ENCODE results near the gene SEMA3D.
A peak's percentile ranks its signal among the peaks of the same experiment; 100 is the strongest.

SEMA3D gene

DNA sequence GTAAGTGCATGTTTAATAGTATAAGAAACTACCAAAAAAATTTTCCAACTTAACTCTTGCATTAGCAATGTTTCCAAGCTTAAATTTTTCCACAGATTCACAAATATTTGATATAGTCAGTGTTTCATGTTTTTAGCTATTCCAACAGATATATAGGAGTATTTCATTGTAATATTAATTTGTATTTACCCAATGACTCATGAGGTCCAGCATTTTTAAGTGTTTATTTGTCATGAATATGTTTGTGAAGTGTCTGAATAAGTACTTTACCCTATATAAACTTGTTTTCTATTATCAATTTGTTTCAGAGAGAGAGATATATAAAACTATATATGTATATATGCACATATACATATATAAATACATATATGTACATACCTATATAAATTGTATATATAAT, 71.0 kb downstream of the SEMA3D start:
- DNase-seq = no peak

DNA sequence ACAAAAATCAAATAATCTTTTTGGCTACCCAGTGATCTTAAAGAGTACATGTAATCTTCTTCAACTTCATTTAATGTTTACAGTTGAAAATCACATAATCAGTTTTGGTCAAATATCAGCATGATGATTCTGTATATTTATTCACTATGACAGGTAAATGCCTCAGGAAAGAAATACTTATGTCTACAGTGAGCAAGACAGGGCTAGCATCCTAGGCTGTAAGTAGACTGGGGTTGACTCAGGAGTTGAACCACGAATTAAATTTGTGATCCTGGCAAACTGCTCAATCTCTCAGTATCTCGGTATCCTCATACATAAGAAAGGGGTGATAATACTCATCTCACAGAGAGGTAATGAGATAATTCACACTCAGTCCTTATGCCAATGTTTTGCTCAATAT, 71.8 kb downstream of the SEMA3D start:
- no peak for DNase-seq

DNA sequence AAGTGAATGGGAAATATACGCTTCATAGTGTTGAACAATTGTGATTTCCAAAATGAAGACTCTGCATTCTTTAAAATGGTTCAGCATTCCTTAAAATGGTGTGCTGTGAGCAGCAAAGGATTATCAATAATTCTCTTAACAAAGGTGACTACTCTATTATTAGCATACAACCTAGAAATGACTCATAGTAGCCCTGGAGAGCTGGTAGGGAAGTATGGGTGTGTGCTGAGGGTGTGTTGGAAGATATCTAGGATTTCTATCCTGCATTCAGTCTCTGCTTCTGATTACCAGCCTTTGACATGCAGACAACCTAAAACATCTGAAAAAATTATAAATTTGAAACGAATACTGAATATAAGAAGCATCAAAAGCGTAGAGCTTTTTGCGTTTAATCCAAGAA, 72.5 kb downstream of the SEMA3D start:
- DNase-seq = no peak

DNA sequence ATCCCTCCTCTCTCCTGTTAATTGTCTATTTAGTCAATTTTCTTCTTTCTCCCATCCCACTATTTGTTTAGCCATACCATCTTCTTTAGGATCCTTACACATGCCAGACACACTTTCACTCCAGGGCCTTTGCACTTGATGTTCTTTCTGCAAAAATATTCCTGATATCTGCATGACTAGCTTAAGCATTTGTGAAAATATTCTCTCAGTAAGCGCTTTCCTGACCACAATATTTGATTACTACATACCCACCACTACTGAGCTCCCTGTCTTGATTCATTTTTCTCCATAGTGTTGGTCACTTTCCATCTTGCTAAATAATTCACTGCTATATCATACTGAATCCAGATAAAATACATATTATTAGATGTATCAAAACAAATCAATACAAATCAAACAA, 75.1 kb downstream of the SEMA3D start:
- DNase-seq = peak; percentile 47

DNA sequence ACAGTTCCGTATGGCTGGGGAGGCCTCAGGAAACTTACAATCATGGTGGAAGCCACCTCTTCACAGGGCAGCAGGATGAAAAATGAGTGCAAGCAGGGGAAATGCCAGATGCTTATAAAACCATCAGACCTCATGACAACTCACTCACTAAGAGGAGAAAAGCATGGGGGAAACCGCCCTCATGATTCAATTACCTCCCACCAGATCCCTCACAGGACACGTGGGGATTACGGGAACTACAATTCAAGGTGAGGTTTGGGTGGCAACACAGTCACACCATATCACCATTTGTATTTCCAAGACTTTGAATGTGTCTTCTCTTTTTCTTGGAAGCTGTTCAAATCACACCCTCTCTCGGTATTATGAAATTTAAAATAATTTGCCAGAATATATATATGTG, 80.1 kb downstream of the SEMA3D start:
- DNase-seq = no peak

DNA sequence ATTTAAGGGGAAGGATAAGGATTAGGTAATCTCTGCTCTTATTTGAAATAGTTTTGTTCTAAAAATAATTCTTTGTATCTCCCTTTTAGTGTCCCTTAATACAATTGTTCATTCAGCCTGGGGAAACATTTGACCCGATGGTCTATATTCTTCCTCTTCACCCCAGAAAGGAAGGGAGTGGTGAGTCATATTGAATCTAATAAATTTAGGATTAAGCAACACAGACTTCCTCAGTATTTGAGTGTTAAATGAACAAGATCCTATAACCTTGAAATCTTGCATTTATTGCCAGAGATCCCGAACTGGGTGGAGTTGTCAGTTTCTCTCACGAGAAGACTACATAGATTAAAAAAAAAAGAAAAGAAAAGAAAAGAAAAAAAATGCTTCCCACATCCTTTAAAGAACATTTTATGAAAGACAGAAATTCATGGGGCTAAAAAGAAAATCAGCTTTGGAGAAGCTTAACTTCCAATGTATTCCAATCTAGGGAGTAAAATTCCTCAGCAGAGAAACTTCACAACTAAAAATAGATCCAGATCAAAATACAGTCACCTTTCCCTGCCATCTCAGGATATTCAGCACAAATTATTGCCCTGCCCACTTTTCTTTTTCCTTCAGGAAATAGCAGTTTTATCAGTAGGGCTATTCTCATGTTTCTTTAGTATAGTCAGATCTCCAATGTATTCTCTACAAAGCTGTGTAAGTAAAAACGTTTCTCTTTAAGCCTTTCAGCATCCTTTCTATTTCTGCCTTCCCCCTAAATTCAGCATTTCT, 82.2 kb downstream of the SEMA3D start:
- peak; percentile 58 for DNase-seq

DNA sequence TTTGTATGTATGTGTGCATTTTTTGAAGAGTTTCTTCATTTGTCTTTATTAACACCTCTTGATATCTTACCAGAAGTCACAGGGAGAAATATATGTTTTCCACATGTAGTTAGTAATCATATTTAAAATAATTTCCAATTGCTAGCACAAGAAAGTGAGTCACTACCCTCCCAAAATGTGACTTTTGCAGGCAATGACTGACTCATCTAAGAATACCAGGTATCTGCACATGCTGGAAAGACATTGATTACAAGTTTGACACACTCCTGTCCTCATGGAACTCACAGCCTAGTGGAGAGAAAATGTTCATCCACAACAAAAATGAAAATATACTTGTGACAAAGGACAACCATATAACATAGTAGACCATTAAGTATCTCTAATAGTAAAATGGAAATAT, 82.9 kb downstream of the SEMA3D start:
- peak; percentile 35 for DNase-seq

DNA sequence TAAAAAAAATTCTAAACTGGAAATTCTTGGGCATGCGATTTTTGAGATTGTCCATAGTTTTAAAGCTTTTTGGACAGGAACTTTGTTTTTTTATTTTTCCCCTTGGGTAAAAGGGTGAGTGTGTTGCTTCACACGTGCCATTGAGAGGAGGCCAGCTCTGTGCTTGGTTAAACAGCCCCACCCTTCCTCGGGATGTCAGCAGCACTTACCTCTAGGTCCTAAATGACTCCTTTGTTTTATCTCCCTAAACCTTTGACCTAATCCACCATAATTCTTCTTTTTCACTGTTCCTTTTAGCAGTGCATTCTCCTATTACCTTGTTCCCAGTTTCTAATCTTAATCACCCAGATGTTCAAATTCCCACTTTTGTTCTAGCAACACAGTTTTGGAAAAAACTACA, 83.5 kb downstream of the SEMA3D start:
- no peak for DNase-seq

DNA sequence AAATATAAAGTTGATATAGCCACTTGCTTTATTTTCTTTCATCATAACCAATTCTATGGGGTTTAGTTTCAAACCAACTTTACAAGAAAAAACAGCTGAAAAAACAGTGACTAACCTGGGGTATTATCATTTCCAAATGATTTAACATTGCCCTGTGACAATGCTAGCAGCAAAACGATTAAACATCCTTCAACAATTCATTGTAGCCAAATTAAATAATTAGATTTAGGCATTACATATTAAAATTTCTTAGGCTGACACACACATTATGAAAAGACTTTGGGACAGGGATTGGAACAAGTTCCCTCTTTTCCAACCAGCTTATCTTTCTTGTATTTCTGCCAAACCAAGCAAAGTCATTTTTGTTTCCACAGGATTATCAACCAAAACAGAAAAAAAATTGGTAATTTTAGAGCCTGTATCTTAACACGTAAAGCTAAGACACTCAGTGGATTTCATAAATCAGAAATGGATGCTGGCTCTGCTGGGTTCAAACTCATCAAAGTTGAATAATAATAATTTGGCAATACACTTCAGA, 84.0 kb downstream of the SEMA3D start:
- DNase-seq = peak; percentile 65

DNA sequence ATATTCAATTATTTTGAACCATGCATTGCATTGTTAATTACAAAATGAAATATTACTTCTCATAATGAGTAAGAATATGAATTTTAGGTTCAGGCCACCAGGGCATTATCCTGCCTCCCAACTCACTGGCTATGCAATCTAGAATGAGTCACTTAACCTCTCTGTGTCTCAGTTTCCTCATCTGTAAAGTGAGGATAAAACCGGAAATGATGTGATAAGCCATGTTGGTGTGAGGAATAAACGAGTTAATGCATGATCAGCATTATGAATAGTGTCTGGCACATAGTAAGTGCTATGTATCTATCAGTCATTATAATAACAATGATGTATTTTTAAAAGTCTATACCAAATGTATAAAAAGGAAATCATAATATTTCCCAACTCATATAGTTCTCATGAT, 85.5 kb downstream of the SEMA3D start:
- DNase-seq = no peak

DNA sequence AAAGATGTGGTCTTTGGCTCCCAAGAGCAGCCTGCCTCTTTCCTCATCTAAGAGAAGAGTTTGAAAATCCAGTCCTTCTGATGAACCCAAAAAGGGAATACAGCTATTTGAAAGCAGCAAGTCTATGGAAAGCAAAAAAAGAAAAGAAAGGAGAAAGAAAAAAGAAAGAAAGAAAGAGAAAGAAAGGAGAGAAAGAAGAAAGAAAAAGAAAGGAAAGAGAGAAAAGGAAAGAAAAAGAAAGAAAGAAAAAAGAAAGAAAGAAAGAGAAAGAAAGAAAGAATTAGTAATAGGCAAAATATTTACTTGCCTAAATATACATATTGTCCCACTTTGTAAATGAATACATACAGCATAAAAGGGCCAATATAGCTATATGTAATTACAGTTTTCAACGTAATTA, 89.0 kb downstream of the SEMA3D start:
- no peak for DNase-seq

DNA sequence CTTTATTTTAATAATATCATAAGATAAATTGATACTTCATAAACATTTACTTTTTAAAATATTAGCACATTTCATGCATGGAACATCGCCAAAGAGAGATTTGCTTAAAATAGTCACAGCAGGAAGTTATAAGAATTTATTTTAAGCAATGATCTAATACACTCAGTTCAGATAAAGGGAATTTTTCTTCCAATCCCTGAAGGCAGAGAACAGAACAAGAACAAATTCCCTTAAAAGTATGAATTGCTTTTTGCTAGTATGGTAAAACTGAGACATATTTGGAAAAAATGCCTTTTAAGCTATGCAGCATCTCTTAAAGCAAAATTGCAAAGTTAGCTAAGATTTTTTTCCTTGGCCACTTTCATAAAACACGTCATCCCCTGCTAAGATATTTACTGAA, 91.0 kb downstream of the SEMA3D start:
- DNase-seq = peak; percentile 35

DNA sequence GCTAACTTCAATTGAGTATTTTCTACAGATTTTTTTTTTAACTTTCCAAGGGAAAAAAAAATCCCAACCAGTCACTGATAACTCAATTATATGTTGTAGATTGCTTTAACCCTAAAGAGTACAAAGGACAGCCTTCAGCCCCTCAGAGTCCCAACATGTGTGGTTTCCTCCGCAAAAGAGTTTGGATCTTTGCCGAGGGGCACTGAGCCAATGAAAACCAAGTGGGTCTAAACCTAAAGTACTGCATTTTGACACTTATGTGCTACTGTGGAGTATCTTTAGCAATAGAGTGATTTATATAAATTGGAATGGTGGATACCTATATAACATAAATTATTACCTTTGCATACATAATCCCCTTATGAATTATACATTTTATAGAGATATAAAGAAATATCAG, 91.5 kb downstream of the SEMA3D start:
- no peak for DNase-seq

DNA sequence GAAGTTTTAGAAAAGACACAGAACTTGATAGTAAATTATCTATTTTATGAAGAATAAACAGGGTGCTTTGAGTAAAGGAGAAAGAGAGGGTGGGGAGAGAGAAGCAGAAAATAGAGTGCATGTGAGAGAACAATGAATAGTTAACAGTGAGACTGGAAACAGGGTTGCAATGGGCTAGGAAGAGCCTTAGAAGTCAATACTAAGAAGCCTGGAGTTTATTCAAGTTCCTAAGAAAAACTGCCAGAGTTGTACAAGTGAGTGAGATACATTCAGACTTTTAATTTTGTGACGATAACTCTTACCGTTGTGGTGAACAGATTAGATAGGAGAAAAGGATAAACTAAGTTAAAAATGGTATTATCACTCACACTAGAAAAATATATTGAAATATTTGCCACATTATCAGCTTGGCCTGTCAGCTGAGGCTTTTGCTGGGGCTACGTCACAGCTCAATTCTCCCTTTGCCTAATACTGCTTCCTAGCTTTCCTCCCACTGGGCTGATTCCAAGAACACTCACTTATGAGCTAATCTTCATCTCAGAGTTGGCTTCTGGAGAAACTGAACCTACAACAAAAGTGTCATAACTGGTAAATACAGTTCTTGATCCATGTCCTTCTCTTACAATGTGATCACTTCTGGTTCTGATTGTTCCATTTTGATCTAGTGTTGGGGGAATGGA, 92.7 kb downstream of the SEMA3D start:
- no peak for DNase-seq

DNA sequence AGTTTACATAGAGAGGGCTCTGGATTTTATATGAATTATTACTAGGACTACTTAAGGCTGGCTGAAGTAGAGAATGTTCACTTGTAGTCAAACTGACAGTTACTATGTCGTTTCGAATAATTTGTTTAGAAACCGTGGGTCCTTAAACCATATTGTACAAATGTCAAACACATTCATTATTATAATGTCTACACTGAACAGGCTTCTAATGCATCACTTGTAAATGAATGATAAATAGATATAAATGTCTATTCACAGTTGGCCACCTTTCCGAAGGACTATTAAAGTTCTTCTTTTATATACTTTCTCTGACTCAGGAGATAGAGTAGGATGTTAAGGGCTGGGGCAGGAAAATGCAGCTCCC, 95.3 kb downstream of the SEMA3D start:
- DNase-seq = no peak

DNA sequence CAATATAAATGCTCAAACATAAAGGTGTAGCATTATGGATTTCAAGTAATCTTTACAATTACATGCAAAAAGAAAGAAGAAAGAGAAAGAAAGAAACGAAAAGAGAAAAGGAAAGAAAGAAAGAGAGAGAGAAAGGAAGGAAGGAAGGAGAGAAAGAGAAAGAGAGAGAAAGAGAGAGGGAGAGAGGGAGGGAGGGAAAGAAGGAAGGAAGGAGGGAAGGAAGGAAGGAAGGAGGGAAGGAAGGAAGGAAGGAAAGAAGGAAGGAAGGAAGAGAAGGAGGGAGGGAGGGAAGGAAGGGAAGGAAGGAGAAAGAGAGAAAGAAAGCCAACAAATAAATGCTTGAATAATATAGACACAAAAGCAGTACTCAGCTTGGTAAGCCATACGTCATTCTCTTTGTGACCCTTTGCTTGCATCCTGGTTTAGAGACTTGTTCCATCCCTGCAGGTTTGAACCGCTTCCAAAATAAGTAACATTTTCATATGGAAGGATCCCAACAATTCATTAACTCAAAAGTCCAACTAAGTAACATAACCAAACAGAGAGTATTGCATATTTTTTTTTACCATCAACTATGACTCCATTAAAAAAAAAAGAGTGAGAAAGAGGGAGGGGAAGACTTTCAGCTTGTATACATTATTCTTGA, 95.8 kb downstream of the SEMA3D start:
- no peak for DNase-seq

DNA sequence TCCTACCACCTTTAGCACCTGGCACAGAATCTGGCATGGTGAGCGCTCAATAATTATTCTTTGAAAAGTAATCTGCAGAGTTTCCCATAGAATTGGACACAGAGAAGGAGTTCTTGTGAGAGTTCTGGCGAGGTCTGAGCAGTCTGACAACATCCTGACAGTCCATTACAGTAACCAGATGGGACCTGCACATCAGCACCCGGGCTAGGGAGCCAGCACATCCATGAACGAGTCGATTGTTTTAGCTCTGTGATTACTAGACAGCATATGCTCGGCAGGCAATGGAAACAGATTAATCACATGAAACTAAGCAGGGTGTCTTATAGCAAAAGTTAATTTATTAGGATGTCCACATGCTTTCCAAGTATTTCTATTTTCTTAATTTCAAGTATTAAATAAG, 96.7 kb downstream of the SEMA3D start:
- no peak for DNase-seq

DNA sequence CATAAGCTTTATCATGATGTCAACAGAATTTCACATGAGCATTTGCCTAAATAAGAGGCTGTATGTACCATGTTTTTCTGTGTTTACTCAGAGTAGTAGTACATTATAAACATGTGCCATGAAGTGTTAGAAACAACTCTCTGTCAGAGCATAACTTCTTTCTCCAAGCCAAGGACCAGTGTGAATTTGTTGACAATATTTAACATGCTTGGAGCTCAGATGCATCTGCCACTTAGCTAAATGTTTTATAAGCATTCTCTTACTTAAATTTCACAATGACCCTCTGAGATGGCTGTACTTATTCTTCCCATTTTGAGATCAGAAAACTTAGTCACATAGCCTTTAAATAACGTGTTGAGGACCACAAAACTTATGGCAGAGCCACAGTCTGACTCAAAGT, 105.0 kb downstream of the SEMA3D start:
- no peak for DNase-seq

DNA sequence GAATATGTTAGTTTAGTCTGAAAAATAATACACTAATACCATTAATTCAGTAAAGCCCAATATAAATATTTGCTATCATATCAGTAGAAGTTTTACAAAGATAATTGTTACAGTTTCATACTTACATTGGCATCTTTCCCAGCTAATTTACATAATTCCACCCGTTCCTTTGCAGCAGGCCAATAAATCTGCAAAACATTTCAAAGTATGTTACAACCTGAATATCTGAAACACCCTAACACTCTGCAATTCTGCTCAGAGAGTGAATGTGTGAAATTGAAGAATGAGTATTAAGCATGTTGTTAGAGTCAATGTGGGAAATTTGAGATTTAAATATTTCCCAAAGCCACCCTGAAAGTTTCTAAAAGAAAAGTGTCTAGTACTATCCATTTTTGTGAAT, 105.5 kb downstream of the SEMA3D start:
- no peak for DNase-seq

DNA sequence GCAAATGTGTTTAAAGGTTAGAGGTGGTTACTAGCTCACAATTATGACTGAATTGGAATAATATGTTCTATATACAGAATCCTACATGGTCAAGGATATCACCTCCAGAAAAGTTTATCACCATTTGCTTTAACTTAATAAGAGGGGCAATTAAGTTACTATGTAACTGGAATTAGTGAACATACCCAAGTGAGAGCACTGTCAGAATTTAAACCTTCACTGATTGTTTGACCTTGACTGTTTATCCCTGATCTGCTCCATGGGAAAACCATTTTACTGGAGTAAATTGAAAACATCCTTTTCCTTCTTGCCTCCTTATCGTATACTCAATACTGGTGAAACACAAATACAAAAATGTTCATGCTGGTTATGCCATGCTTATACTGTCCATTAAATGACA, 107.4 kb downstream of the SEMA3D start:
- DNase-seq = no peak

DNA sequence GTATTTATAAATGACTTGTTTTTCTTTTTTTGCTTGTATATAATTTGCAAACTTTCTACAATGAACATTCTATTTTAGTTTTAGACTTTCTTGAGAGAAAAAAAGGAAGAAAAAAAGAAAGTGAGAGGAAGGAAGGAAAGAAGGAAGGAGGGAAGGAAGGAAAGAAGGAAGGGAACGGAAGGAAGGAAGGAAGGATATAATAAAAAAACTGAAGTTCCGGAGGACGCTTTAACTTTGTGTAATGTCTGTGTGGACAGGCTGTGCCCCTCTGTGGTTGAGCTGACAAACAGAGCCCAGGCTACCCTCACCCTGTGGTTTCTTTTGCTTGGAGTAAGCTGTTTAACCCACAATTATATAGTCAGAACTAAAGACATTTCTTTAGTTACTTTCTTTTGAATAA, 108.7 kb downstream of the SEMA3D start:
- no peak for DNase-seq

DNA sequence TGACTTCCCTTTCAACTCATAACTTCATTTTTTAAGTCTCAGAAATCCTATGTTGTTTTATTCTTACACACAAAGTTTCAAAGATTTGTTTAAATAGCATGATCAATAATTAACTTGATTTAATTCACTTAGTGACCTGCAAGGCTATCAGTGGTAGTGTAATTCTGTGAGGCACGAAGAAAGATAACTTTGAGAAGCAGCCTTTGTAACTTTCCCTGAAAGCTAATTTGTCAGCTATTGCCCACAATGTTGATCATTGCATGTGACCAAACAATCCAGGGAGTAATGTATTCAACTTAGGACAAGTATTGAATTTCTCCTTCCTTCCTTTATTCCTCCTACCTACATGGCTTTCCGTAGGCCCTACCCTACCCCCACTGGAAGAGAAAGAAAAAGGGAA, 111.0 kb downstream of the SEMA3D start:
- DNase-seq = no peak

DNA sequence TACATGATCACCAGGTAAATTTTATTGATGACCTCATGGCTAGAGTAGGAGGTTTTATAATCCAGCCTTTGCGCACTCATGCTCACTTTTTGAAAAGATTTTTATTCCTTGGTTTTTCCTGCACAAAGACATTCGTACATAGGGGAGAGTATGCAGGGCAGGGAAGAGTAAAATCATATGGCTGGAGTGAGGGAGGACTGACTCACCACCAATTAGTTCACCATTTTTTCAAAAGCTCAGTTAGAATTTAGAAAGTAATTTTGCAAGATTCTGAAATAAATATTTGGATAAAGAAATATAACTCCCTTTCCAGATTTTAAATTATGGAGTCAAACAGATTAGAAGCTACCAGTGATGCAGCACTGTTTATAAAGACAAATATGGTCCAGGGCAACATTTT, 111.9 kb downstream of the SEMA3D start:
- peak; percentile 22 for DNase-seq

DNA sequence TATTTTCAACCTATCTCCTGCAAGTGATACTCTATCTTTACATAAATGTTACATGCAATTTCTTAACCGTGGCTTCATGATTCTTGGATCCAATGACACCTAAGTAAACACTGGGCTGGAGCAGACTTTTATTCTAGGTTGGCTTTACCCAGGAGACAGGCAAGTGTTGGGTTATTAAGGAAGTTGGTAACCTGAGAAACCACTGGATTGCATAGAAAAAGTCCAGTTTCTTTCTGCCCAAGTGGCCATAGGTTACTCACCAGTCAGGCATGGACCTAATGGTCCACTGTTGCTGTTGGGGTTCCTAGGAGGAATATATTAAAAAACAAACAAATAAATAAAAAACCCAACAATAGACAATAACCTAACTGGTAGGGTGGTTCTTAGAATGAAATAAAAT, 112.8 kb downstream of the SEMA3D start:
- DNase-seq = peak; percentile 6
